ENCODE data around the gene NOPCHAP1.

- TF ChIP-seq POLR2A (IDR thresholded peaks at IDR 0.05) (no peak), CTCF (IDR thresholded peaks at IDR 0.05) (no peak)
These were observed 19.4 kb upstream of the NOPCHAP1 start for GRCh38 chr12:104966677-104967076.

Data from ovary (tissue), 3 donors.